Right hindlimb (tissue), 1 donor: ENCODE measurements around the gene WDFY3.
"Not testable (repeated sequence)": the region's sequence is repeated elsewhere in the genome, so short reads cannot be mapped to it uniquely, and the experiment has no call there.

Source experiments
- DNase-seq: peaks from one replicate; pipeline ENCODE4 v3.0.0-alpha.2; 2018

WDFY3 gene

DNA sequence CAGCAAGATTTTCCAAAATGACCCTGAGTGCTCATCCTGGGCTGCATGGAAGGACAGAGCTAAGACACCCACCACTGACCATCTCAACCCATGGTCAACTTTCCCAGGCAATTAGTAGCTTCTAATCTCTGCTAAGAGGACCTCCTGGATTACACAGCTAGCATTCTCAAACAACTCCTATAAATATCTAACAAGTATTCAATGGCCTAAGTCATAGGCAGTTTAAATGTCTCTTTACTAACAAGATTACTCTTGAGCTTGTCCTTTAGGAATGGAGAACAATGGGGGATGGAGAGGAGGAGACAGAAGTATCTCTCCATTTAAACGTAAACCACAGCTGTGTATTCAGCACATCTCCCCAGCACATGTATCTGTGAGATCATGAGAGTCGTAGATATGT, 118.1 kb downstream of the WDFY3 start:
- no peak for DNase-seq

DNA sequence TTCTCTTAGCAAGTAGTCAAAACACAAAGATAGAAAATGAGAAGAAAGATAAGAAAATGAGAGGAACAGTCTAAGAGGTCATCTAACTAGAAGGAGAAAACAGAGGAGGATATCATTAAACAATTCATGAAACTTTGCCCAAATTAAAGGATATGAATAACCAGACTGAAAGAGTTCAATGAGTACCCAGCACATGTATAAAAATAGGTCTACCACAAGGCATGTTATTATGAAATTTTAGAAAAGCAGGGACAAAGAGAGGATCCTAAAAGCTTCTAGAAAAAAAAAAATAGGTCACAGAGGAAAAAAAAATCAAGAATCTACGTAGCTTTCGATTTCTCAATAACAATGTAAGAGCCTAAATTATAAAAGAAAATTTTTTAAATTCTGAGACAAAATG, 118.5 kb downstream of the WDFY3 start:
- DNase-seq, result no peak

DNA sequence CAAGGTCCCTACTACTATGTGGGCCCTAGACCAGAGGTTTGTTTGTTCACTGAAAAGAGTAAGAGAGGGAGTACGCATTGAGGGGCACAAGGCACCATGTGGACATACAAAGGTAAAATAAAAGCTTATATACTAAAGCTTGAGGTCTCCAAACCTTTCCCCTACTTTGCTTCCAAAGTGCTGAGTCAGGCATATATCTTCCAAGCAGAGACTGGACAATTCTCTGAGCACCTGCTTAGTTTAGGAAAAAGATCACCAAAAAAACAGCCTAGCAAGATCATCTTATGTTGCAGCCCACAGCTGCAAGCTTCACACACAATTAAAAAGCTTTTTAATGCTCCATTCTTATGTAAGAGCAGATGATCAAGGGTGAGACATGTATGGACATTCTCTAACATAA, 119.5 kb downstream of the WDFY3 start:
- no peak for DNase-seq

DNA sequence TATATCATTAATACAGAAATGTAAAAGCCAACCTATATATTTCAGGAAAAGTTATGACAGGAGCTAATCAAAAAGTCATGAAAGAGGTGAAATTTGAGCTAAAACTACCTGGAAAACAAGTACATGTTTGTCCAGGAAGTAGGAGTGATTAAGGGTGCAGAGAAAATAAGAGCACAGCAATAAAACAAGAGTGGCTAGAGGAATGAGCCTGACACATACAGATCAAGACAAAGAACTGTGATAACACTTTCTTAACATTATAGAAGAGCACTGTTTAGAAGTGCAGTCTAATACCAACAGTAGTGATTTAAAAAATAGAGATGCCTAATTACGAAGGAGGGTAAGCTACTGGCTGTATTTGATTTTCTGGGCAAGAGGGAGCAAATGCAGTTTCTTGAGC, 125.1 kb downstream of the WDFY3 start:
- no peak for DNase-seq

DNA sequence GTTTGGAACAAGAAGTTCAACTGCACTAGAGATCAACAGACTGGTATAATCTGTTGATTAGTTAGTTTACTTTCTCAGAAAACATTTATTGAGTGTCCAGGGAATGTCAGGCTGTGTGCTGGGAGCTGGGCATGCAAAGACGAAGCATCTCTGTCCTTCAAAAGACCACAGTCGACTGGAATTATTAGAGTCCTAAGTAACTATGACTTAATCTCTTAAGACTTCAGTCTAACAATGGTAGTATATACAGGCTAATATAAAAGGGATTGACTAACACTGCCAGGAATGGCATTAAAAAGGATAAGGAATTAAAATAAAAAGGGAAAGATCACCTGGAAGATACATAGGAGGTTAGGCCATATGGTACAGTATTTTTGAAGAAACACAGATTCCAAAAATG, 128.7 kb downstream of the WDFY3 start:
- no peak for DNase-seq

DNA sequence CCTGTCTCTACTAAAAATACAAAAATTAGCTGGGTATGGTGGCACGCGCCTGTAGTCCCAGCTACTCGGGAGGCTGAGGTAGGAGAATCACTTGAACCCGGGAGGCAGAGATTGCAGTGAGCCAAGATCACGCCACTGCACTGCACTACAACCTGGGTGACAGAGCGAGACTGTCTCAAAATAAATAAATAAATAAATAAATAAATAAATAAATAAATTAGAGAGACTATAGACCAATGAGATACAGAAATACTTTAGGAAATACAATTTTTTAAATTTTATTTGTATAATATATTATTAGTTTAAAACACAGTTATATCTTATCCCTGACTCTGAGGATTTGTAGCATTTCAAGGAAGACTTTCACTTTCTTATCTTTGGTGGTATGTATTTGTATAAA, 136.9 kb downstream of the WDFY3 start:
- not testable (repeated sequence) for DNase-seq

DNA sequence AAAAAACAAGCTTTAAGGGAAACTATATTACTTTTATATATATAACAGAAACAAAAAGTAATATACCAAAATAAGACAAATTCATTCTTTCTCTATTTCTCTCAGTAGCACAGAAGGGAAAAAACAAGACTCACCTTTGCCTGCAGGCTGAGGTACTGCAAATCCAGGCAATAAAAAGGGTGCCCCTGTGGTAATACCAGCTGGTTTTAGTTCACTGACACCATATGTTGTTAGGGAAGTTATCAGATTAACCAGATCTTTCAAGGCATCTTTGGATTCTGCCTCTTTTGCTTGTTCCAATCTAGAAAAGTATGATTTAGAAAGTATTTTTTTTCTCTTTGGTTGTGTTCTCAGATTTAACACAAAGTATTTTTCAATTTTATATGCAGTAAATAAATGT, 139.8 kb downstream of the WDFY3 start:
- no peak for DNase-seq

DNA sequence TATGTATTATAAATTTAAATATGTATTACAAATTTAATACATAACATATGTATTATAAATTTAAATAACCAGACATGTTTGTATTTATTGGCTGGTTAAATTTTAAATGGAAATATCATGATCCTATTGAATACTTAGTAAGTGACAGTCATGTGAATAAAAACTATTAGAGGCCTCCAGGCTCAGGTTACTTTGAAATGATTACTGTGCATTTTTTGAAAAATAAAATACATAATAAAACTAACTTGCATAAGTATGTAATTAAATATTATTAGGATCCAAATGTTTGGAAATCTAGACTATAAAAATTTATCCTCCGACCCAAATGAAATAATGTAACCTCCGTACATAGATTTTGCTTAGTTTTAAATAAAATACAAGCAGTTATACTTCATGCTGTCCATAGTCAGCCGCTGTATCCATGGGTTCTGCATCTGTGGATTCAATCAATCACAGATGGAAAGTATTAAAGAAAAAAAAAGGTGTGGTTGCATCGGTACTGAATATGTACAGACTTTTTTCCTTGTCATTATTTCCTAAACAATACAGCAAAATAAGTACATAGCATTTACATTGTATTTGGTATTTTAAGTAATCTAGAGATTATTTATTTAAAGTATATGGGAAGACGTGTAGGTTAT, 140.7 kb downstream of the WDFY3 start:
- no peak for DNase-seq

DNA sequence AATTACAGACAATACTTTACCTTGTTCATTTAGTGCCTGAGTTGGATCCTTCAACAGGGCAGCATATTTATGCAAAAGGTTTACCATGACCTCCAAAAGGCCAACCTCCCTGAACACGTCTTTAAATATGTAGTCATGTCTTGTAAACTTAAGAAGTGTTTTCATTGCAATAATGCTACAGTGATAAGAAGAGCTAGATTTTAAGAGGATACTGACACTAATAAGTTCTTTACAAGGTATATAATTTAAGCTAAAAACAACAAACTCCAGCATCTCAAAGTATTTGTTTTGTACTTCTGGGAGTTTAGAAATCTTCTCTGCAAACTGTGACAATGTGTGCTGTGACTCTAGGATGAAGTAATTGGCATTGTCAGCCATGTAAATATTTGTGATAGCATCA, 145.4 kb downstream of the WDFY3 start:
- no peak for DNase-seq

DNA sequence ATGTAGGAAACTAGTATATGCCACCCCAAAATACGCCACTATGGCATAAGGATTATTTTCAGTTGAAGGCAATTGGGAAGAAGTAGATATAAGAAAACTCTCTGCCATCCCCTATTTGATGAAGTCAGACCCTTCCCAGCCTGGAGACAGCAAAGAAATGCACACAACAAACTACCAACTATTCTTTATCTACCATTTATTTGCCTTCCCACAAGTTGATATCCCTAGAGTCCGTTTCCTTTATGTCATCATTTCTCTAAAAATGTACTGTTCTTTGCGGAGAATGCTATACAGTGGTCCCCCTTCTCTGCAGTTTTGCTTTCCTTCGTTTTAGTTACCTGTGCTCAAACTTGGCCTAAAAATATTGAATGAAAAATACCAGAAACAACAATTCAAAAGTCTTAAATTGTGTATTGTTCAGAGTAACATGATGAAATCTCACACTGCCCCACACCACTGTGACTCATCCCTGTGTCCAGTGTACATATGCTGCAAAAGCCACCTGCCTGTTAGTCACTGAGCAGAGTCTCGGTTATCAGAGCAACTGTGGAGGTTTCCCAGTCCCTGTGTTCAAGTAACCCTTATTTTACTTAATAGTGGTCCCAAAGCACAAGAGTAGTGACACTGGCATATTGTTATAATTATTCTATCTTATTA, 152.3 kb downstream of the WDFY3 start:
- DNase-seq, result no peak

DNA sequence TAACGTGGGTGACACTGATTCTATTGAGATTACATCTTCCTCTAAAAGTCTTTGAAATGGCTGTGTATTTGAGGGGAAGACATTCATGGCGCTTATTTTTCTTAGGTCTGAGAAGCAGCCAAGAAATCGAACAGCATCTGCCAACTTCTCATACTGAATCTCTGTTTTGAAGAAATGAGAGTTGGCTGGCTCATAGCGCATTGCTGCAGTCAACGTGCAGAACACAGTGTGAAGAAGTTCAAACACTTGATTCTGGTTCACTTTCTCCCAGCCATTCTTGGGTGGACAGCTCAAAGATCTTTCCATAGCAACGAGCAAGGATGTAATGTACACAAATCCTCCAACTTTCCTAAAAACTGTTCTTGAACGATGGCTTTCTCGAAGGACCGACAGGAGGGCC, 156.5 kb downstream of the WDFY3 start:
- DNase-seq, result no peak

DNA sequence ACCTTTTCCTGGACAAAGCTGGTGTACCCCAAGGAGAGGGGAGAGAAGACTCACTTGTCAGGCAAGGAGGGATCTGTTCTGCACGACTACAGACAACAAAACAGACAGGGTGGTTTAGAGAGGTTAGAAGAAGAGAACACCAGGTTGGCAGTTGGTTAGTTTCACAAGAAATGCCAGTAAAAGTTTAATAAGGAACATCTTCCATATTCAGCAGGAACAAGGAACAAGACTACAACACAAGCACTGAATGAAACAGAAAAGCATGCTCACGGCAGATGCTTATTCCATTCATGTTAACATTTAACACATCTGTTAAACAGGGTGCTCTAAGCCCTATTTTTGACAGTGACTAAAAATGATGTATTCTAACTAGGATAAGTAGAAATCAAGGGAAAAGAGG, 158.2 kb downstream of the WDFY3 start:
- no peak for DNase-seq

DNA sequence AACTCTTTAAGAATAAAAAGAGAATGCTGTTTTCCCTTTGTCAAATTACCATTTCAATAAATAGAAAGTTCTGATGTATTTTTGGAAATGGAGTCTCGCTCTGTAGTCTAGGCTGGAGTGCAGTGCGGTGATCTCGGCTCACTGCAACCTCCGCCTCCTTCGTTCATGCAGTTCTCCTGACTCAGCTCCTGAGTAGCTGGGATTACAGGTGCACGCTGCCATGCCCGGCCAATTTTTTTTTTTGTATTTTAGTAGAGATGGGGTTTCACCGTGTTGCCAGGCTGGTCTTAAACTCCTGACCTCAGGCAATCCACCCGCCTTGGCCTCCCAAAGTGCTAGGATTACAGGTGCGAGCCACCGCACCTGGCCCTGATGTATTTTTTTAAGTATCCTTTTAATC, 159.9 kb downstream of the WDFY3 start:
- DNase-seq, result not testable (repeated sequence)

DNA sequence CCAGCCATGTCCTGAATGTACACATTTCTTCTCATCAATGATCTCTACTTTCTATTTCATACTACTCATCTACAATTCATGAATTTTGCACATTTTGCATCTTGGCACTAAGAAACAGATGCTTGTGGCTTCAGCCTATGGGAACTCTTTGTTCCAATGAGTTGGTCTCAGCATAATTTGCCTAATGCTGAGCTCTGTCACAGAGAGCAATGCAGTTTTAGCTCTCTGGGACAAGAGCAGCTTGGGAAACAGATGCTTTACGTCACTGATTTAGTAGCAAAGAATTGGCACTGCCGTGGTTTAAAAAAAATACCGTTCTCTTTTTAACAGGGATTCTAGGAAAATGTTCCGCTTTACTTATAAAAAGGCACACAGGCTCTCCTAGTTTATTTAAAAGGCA, 162.4 kb downstream of the WDFY3 start:
- DNase-seq, result no peak

DNA sequence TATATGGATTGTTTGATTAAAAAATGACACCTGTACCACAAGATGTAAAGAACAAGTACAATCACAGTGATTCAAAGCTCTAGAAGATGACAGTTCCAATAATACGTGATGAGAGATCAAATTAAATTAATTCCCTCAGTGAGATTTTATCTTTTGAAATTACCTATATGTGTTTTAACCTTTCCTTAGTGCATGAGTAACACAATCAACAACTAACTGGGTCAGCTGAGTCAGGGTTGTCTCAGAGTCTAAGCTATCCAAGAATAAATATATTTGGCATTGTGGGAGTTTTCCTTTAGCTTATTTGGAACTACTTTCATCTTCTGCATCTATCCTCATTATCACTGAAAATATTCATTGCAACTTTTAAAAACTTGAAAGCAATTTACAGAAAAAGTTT, 162.8 kb downstream of the WDFY3 start:
- DNase-seq, result no peak

DNA sequence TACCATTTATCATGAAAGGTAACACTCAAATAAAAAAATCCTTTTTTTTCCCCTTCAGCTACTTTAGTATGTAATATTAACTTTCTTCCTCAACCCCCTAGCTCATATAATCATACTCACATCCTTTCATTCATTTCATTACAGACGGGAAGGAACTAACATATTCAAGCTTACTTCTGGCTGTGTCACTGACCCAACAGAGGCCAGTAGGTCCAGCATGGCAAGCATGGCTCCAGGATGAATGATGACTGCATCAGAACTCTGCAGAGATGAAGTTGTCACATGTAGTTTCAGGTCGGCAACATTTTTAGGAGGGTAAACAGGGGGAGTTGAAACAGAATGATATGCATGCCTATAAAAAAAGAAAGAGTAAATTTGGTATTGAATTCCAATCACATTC, 163.4 kb downstream of the WDFY3 start:
- no peak for DNase-seq

DNA sequence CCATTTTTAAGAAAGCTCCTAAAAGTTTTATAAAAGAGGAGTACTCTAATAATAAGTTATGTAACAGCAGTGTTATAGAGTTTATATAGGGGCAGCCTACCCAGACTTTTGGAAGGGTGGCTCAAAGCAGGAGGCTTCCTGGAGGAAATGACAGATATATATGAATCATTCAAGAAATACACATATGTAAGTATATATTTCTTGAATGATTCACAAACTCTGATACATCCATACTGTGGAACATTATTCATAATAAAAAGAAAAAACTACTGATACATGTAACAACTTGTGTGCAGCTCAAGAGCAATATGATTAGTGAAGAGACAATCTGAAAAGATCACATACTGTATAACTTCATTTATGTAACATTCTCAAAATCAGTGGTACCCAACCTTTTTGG, 166.2 kb downstream of the WDFY3 start:
- DNase-seq, result no peak

DNA sequence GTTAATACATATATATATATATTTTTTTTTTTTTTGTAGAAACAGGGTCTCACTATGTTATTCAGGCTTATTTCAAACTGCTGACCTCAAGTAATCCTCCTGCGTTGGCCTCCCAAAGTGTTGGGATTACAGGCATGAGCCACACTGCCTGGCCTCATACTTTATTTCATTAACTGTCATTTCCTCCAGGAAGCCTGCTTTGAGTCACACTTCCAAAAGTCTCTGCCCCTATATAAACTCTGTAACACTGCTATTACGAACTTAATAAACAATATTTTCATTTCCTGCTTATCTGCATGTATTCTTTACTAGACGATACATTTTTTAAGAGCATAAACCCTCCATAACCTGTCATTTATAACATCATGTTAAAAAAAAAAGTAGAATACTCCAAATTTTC, 167.2 kb downstream of the WDFY3 start:
- no peak for DNase-seq

DNA sequence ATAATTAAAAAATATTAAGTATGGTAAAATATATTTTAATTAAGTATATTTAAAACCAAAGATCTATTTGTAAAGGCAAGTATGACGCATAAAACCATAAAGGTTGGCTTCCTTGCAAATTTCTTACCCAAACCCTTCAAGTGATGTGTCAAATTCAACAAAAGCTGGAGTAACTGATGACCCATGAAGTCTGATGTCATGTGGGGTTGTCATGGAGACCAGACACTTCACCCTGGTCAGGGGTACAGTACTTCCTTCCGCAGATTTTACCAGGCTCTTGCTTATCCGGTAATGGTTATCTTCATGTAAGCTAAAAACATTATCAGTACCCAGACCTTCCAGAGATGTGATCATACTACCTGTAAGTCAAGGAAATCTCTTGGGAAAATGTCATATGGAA, 170.1 kb downstream of the WDFY3 start:
- DNase-seq, result no peak

DNA sequence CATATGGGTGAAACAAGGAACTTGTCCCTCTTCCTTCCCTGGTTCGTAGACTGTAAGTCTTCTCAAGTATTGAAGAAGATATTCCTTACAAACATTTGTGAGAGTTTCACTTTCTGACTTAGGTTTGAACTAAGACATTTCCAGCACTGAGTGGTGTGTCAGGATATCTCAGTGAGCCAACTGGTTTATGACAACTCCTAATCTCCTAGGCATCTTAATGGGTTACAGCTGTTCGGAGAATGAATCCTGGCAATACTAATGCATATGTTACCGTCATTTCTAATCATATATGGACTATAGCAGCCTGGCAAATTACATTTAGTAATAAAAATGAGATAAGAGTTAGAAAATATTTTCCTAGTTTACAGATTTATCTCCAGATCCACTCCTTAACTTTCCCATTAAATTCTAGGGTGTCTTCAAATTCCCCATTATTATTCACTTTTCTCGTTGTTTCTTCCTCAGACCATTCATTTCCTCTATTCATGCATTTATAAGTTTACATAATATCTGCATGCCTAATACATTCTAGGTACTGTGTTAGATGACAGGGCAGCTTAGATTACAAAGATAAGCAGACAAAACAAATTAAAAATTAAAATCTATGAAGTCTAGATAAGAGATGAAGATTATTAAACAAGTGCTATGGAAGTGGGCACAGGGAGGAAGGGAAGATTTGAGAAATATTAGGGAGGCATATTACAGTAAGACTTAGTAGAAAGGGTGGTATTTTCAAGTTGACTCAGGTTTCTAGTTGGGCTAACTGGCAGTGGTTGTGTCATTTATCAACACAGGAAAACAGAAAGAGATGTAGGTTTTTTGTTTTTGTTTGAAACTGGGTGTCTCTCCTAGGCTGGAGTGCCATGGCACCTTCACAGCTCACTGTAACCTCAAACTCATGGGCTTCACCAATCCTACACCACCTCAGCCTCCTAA, 173.9 kb downstream of the WDFY3 start:
- DNase-seq, result no peak

DNA sequence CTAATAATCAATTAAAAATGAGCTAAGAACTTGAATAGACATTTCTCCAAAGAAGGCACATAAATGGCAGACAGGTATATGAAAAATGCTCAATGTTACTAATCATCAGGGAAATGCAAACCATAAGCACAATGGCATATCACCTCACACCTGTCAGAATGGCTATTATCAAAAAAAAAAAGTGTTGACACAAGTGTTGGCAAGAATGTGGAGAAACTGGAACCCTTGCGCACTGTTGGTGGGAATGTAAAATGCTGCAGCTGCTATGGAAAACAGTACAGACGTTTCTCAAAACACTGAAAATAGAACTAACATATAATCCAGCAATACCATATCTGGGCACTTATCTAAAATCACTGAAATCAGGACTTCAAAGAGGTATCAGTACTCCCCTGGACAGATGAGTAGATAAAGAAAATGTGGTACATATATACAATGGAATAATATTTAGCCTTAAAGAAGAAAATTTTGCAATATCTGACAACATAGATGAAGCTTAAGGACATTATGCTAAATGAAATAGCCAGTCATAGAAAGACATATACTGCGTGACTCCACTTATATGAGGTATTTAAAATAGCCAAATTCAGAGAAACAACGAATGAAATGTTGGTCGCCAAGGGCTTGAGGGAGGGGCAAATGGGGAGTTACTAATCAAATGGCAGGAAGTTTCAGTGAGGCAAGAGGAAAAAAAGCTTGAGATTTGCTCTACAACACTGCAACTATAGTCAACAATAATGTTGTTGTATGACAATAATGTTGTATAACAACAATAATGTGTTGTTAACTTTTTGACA, 175.5 kb downstream of the WDFY3 start:
- no peak for DNase-seq

DNA sequence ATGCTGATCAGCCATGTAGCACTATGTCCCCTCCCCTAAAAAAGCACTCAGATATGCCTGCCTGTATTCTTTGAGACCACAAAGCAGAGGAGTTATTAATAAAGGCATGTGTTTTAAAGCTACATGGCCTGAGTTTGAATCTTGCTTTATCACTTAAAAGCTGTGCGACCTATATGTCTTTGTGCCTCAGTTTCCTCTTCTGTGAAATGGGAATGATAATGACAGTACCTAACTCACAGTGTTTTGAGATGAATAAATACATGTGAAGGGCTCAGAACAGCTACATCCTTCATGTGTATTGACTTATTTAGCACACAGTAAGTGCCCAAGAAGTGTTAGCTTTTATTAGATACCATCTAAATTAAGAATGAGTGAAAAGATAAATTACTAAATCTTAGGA, 180.0 kb downstream of the WDFY3 start:
- DNase-seq, result no peak

DNA sequence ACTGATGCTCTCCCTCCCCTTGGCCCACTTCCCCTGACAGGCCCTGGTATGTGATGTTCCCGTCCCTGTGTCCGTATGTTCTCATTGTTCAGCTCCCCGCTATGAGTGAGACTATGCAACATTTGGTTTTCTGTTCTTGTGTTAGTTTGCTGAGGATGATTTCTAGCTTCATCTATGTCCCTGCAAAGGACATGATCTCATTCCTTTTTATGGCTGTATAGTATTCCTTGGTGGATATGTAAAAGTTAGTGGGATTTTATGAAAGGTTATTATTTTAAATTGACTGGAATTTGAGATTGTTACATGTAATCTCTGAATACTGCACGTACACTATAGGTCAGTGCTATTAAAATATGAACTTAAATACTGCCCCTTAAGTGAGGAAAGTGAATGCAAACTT, 184.0 kb downstream of the WDFY3 start:
- no peak for DNase-seq
